Measurements from ENCODE around the gene TUBB3.

DNA sequence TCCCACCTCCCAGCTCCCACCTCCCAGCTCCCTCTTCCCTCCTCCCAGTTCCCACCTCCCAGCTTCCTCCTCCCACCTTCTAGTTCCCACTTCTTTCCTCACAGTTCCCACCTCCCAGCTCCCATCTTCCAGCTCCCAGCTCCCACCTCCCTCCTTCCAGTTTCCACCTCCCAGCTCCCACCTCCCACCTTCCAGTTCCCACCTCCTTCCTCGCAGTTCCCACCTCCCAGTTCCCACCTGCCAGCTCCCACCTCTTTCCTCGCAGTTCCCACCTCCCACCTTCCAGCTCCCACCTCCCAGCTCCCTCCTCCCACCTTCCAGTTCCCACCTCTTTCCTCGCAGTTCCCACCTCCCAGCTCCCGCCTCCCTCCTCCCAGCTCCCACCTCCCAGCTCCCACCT is 14.9 kb upstream of the TUBB3 start:
- TF ChIP-seq POLR2A (IDR thresholded peaks at IDR 0.05) (no peak), EP300 (IDR thresholded peaks at IDR 0.05) (no peak)
- TF ChIP-seq, protein P1, sequence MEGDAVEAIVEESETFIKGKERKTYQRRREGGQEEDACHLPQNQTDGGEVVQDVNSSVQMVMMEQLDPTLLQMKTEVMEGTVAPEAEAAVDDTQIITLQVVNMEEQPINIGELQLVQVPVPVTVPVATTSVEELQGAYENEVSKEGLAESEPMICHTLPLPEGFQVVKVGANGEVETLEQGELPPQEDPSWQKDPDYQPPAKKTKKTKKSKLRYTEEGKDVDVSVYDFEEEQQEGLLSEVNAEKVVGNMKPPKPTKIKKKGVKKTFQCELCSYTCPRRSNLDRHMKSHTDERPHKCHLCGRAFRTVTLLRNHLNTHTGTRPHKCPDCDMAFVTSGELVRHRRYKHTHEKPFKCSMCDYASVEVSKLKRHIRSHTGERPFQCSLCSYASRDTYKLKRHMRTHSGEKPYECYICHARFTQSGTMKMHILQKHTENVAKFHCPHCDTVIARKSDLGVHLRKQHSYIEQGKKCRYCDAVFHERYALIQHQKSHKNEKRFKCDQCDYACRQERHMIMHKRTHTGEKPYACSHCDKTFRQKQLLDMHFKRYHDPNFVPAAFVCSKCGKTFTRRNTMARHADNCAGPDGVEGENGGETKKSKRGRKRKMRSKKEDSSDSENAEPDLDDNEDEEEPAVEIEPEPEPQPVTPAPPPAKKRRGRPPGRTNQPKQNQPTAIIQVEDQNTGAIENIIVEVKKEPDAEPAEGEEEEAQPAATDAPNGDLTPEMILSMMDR (IDR thresholded peaks at IDR 0.05) = no peak

Data from gastroesophageal sphincter (tissue), 3 donors.